Measurements from ENCODE around the gene TMEM59L. TPM values are rescaled to one million over a fixed set of nuclear protein-coding genes. Genes with fewer than 3 reads are reported as not detected.

TMEM59L gene
- total and polyA plus RNA-seq, 2 of the 13 experiments (the other 11 are each of a cell fraction or from before 2014, with no cell fraction given): 0.97 to 5.5 TPM

- Histone ChIP-seq H3K4me2 (ENCODE audit: low read depth, low read length) (peak overlapping the region; percentile 96; the same call in 1 of the 2 replicates), H3K27me3 (ENCODE audit: control insufficient read depth in 1 of 2, insufficient read depth in 2 of 2, low read length in 2 of 2) (no peaks in the 10 kb centered on the region), H3K27ac (ENCODE audit: extremely low read length, insufficient read depth, low read length) (no peak overlapping the region), H2AFZ (ENCODE audit: low read length) (no peak overlapping the region), H3K79me2 (ENCODE audit: insufficient read depth, low read length) (no peaks in the 10 kb centered on the region), H4K20me1 (ENCODE audit: insufficient read depth, low read length) (no peaks in the 10 kb centered on the region), H3K4me3 (replicated peaks in 1 of 3; ENCODE audit: insufficient read depth in 1 of 3, low read depth in 2 of 3, low read length in 3 of 3) (no peak overlapping the region), H3K36me3 (replicated peaks in 1 of 2; ENCODE audit: control insufficient read depth in 1 of 2, insufficient read depth in 2 of 2, low read length in 2 of 2) (peaks cover under 1 to 13% of the 10 kb centered on the region in 2 experiments; a peak in 4 of 5 replicates), H3K4me1 (ENCODE audit: insufficient read depth, low read length) (peaks cover 33% of the 10 kb centered on the region), H3K9ac (ENCODE audit: insufficient read depth, low read depth, low read length) (no peak overlapping the region), H3K9me3 (ENCODE audit: low read length) (no peaks in the 10 kb centered on the region)
- DNase-seq (ENCODE audit: low spot score): peak; percentile 76
- CTCF ChIA-PET (ENCODE audit: low intra/inter-chr PET ratio, low total read pairs): no interaction called here
- FAIRE-seq: no peak
- in situ Hi-C loops (cut with HindIII; ENCODE audit: extremely low pct_ligation_motif_present, low pct_unique_long_range_greater_than_20kb): loop anchor here (5.0 kb wide), 1 partner anchor 87 kb away; no protein-coding TSS in a partner anchor
- BruUV-seq (replicated peaks): TSS peak; percentile 59
- 84% methylated on average over 38 of the region's 40 CpGs for WGBS (ENCODE audit: low lambda C conversion rate)
- intact Hi-C loops (cut with micrococcal nuclease; ENCODE audit: unreplicated experiment): no loop called here
- POLR2A ChIA-PET: interaction anchor here (1.3 to 3.2 kb wide), 5 partner anchors 19 to 94 kb away, joined by 3 to 37 read pairs (median 6); partner anchors contain the start of genes ELL and UBA52
- ATAC-seq: no peak
- no peak for TF ChIP-seq HNF1A (IDR thresholded peaks at IDR 0.05; ENCODE audit: low read depth)
- peak; percentile 23; the same call in 1 of the 2 replicates for TF ChIP-seq HNF1A (CRISPR knock-in tag; IDR thresholded peaks at IDR 0.05; ENCODE audit: borderline replicate concordance)
- no peak for TF ChIP-seq BORCS8-MEF2B (CRISPR knock-in tag; IDR thresholded peaks at IDR 0.05)
- TF ChIP-seq ZNF772 (CRISPR knock-in tag; IDR thresholded peaks at IDR 0.05): 0 out of 2 replicates have a peak, but pooled peaks have one; percentile 20
- no peak for TF ChIP-seq HINFP (CRISPR knock-in tag; IDR thresholded peaks at IDR 0.05; ENCODE audit: low read depth)
- no peak for TF ChIP-seq CAMTA2 (CRISPR knock-in tag; IDR thresholded peaks at IDR 0.05; ENCODE audit: borderline replicate concordance)
- TF ChIP-seq ZNF33B (CRISPR knock-in tag; IDR thresholded peaks at IDR 0.05): no peak
- TF ChIP-seq MTA3 (CRISPR knock-in tag; IDR thresholded peaks at IDR 0.05): no peak
- 0 out of 2 replicates have a peak, but pooled peaks have one; percentile 49 for TF ChIP-seq ZNF552 (CRISPR knock-in tag; IDR thresholded peaks at IDR 0.05; ENCODE audit: borderline replicate concordance)
- peak; percentile 13; the same call in 1 of the 2 replicates for TF ChIP-seq CREM (IDR thresholded peaks at IDR 0.05)
- no peak for TF ChIP-seq CREM (CRISPR knock-in tag; IDR thresholded peaks at IDR 0.05)
- TF ChIP-seq TEF (CRISPR knock-in tag; IDR thresholded peaks at IDR 0.05): no peak
- TF ChIP-seq ZBTB46 (CRISPR knock-in tag; IDR thresholded peaks at IDR 0.05; ENCODE audit: borderline replicate concordance): no peak
Observed at GRCh38 chr19:18590273-18591272, 22.1 kb upstream of the TMEM59L start.
